ENCODE data around the gene RRAD.
A peak's percentile ranks its signal among the peaks of the same experiment; 100 is the strongest.

RRAD gene

DNA sequence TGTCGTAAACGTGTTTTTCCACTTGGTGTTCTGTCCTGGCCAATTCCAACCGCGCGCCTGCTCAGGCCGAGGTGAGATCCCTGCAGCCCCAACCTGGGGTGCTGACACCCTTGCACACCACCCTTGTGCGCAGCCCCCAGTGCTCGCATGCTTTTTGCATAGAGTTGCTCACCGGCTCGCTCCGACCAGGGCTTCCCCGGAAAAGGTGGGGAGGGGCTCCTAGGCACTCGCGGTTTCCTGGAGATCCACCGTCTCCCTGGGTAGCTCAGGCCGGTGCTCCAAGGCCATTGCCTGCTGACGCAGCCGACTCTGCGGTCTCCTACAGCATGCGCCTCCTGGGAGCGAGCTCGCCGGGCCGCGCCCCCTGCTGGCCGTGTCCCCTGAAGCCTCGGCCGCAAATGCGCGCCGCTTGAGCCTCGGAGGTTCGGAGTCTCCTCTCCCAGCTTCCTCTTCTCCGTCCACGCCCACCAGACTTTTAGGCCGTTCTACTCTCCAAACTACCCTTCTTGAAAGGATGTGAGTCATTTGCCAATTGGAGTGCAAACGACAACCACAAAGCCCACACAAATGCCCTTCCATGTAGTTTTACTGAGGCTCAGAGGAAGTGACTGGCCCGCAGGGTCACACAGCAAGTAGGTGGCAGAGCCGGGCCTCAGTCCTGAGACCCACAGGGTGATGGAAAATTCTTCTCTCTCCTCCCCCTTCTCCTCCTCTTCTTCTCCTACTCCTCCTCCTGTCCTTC, 52.2 kb downstream of the RRAD start:
- peak; percentile 99 to 100 for DNase-seq

DNA sequence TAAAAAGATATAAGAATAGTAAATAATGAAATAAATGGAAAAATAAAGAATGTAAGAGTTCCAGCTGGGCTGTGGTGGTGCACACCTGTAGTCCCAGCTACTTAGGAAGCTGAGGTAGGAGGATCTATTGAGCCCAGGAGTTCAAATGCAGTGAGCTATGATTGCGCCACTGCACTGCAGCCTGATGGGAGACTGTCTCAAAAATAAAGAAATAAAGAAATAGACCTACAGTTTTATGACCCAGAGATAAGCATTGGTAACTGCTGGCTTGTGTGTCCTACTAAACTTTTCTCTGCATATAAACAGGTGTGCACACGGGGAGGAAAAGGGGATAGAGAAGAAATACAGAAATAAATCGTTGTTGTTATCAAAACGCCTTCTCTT, 52.8 kb downstream of the RRAD start:
- peak; percentile 25 to 26 for DNase-seq

DNA sequence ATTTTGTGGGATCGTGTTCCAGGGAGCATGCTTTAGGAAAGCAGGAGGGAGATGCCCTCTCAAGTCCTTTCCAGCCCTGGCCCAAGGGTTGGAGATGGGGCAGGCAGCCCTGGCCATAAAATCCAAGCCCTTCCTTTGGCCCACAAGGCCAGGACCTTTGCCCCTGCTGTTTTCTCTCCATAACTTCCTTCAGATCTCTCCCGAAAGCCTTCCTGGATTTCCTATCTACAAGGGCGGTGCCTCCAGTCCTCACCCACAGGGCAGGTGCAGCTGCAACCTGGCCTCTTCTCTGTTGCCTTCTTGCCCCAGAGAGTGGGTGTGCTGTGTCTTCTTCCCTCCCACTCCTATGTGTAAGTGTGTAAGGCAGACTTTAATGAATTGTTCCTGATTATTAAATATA, 53.5 kb downstream of the RRAD start:
- no peak for DNase-seq
